Tibial artery (tissue), 4 donors: ENCODE measurements around the gene PRPSAP2.

Source experiments
- DNase-seq, 2 donors: peaks; one replicate each; pipeline ENCODE4 v3.0.0-alpha.2; 2019
- H3K27ac ChIP-seq, 2 donors: fragments of 200-600 bp; sonication (generic) in 1 of 2; 1 replicate in 1 of 2; 2 replicates in 1 of 2; pipeline ENCODE4 v1.5.1; 2018 to 2019; ENCODE audit warnings: mild to moderate bottlenecking in 1 of 2
- H3K27me3 ChIP-seq, 2 donors: fragments of 200-600 bp; sonication (generic) in 1 of 2; one replicate each; pipeline versions ENCODE4 v1.5.1 to v1.6.0; 2016 to 2019
- H3K36me3 ChIP-seq, 3 donors: fragments of 200-600 bp; sonication (generic) in 2 of 3; one replicate each; pipeline ENCODE4 v1.5.1; 2016 to 2019; ENCODE audit warnings: mild to moderate bottlenecking in 2 of 3
- H3K4me1 ChIP-seq, 4 donors: fragments of 200-600 bp; sonication (generic) in 2 of 4; 1 replicate in 3 of 4; 2 replicates in 1 of 4; pipeline ENCODE4 v1.5.1; 2016 to 2019
- H3K4me3 ChIP-seq, 2 donors: fragments of 200-600 bp; sonication (generic) in 1 of 2; 1 replicate in 1 of 2; 2 replicates in 1 of 2; pipeline ENCODE4 v1.5.1; 2018 to 2019; ENCODE audit warnings: mild to moderate bottlenecking in 2 of 2
- H3K9me3 ChIP-seq, 3 donors: fragments of 200-600 bp; sonication (generic) in 1 of 3; one replicate each; pipeline ENCODE4 v1.5.1; 2016 to 2019
- CTCF ChIP-seq, 2 experiments: fragments of 200-600 bp in 1 of 2; fragments of 450-650 bp in 1 of 2; IDR thresholded peaks; one replicate each; pipeline ENCODE4 v1.5.1; 2017 to 2019; ENCODE audit warnings: antibody characterized with exemption in 2 of 2, mild to moderate bottlenecking in 1 of 2, moderate library complexity in 1 of 2
- intact Hi-C: fragments of 100-400 bp; cut with DNase I; formaldehyde crosslinking; loops from one replicate; pipeline ENCODE4 v1.15.0; 2023; ENCODE audit warnings: low total_unique reads

Gene PRPSAP2

DNA sequence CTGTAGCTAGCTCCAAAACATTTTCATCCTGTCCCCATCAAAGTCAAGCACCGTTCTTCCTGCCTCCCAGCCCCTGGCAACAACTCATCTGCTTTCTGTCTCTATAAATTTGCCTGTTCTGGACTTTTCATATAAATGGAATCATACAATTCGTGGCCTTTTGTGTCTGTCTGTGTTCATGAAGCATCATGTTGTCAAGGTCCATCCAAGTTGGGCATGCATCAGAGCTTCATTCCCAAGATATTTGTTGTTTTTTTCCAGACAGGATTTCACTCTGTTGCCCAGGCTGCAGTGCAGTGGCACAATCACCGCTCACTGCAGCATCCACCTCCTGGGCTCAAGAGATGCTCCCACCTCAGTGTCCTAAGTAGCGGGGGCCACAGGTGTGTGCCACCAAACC, 99.9 kb downstream of the PRPSAP2 start:
- Histone ChIP-seq H3K36me3 (no peaks in the 10 kb centered on the region), H3K9me3 (no peaks in the 10 kb centered on the region), H3K27ac (no peak overlapping the region), H3K4me1 (peaks cover 0 to 12% (median 7%) of the 10 kb centered on the region in 4 donors), H3K4me3 (no peak overlapping the region), H3K27me3 (no peaks in the 10 kb centered on the region)
- intact Hi-C loops: no loop called here
- no peak for DNase-seq
- TF ChIP-seq CTCF (IDR thresholded peaks at IDR 0.05): no peak

- H3K27ac ChIP-seq: no peak overlapping the region
- no peaks in the 10 kb centered on the region for H3K27me3 ChIP-seq
- H3K9me3 ChIP-seq: no peaks in the 10 kb centered on the region
- no peak overlapping the region for H3K4me3 ChIP-seq
- H3K4me1 ChIP-seq: peaks cover 0 to 12% (median 7%) of the 10 kb centered on the region in 4 donors
- no peak for TF ChIP-seq CTCF (IDR thresholded peaks at IDR 0.05)
- H3K36me3 ChIP-seq: no peaks in the 10 kb centered on the region
- DNase-seq: no peak
- intact Hi-C loops: no loop called here
These were observed 100.7 kb downstream of the PRPSAP2 start for GRCh38 chr17:18958611-18959010.

DNA sequence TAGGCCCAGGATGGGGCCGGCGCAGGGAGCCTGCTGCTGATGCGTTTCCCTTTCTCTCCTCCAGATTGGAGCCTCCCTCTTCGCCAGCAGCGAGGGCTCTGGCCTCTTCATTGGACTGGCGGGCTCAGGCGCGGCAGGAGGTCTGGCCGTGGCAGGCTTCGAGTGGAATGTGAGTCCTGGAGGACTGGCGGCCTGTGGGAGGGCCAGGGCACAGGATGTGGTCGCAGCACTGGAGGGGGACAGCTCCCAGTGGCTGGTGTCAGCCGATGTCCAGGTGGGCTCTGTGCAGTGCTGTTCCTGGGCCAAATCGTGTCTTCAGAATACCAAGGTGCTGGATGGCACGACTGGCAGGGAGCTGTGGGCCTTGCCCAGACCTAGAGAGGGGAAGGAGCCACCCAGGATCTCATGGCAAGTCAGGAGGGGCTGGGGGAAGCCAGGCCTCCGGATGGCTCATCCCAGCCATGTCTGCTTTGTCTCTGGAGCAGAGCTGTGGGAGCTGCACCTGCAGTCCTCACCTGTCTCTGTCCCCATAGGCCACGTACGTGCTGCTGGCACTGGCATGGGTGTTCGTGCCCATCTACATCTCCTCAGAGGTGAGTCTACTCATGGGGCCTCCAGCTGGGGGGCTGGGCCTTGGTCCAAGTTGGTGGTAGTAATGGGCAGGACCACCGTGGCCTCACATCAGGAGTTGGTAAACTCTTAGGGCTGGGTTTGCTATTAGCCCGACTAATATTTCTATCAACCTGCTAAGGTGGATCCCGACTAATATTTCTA, 101.3 kb downstream of the PRPSAP2 start:
- peaks cover 0 to 12% (median 7%) of the 10 kb centered on the region in 4 donors for H3K4me1 ChIP-seq
- no peaks in the 10 kb centered on the region for H3K27me3 ChIP-seq
- no peak for TF ChIP-seq CTCF (IDR thresholded peaks at IDR 0.05)
- H3K4me3 ChIP-seq: no peak overlapping the region
- intact Hi-C loops: no loop called here
- DNase-seq: no peak
- H3K27ac ChIP-seq: no peak overlapping the region
- H3K9me3 ChIP-seq: no peaks in the 10 kb centered on the region
- no peaks in the 10 kb centered on the region for H3K36me3 ChIP-seq

DNA sequence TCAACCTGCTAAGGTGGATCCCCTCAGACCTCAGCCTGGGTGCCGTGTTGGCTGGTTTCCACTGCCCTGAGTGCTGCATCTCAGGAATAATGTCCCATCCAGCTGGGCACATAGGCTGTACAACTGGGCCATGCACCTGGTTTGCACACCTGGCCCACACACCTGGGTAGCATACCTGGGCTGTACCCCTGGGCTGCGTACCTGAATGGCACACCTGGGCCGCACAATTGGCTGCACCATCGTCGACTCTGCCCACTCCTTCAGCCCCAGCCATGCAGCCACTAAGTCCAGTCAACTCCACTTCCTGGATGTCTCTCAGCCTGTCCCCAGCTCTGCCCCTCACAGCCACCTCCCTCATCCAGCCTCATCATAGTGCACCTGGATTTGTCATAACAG, 101.9 kb downstream of the PRPSAP2 start:
- no peak overlapping the region for H3K4me3 ChIP-seq
- intact Hi-C loops: no loop called here
- no peaks in the 10 kb centered on the region for H3K27me3 ChIP-seq
- no peaks in the 10 kb centered on the region for H3K9me3 ChIP-seq
- H3K36me3 ChIP-seq: no peaks in the 10 kb centered on the region
- H3K27ac ChIP-seq: no peak overlapping the region
- DNase-seq: no peak
- no peak for TF ChIP-seq CTCF (IDR thresholded peaks at IDR 0.05)
- H3K4me1 ChIP-seq: peaks cover 0 to 12% (median 7%) of the 10 kb centered on the region in 4 donors

- Histone ChIP-seq H3K4me1 (peaks cover 0 to 12% (median 7%) of the 10 kb centered on the region in 4 donors), H3K27ac (no peak overlapping the region), H3K4me3 (no peak overlapping the region), H3K36me3 (no peaks in the 10 kb centered on the region), H3K9me3 (no peaks in the 10 kb centered on the region), H3K27me3 (no peaks in the 10 kb centered on the region)
- DNase-seq: peak in 1 of 2 donors; percentile 67
- TF ChIP-seq CTCF (IDR thresholded peaks at IDR 0.05): no peak
- intact Hi-C loops: no loop called here
These were observed 102.3 kb downstream of the PRPSAP2 start for GRCh38 chr17:18960241-18960665.
